Measurements from ENCODE around the gene S100B. TPM values are rescaled to one million over a fixed set of nuclear protein-coding genes. Genes with fewer than 3 reads are reported as not detected.

The S100B gene
- total RNA-seq, 4 donors from 2014 or later, result 10.6 to 37.2 (median 23.2) TPM

- in situ Hi-C loops (cut with MboI; ENCODE audit: low pct_ligation_motif_present in 1 of 4, low pct_unique_long_range_greater_than_20kb in 1 of 4, low sequenced_read_pairs in 3 of 4) (no loop called here), intact Hi-C loops (cut with DNase I; ENCODE audit: low total_unique reads) (no loop called here)
- TF ChIP-seq POLR2AphosphoS5 (IDR thresholded peaks at IDR 0.05) (no peak), CTCF (IDR thresholded peaks at IDR 0.05) (no peak), POLR2A (IDR thresholded peaks at IDR 0.05) (no peak), EP300 (IDR thresholded peaks at IDR 0.05; ENCODE audit: low read depth) (no peak)
- WGBS, 2 donors (ENCODE audit: low coverage in 1 of 2), result 94% methylated on average over 5 of the region's 5 CpGs; no CpG with 5 or more reads in 1 of the 2 donors
- no peaks in the 10 kb centered on the region for H3K9me3 ChIP-seq
- H3K27ac ChIP-seq, result peak overlapping the region in 3 of 4 donors; percentile 1 to 52 (median 19)
- H3K4me3 ChIP-seq, result no peak overlapping the region
- H3K4me1 ChIP-seq, result no peaks in the 10 kb centered on the region
- DNase-seq, result no peak
- H3K27me3 ChIP-seq, result no peaks in the 10 kb centered on the region
- peaks cover 0 to 36% (median 18%) of the 10 kb centered on the region in 4 donors for H3K36me3 ChIP-seq
Measured at GRCh38 chr21:46552865-46553379, 52.0 kb downstream of the S100B start.

- intact Hi-C loops (cut with DNase I; ENCODE audit: low total_unique reads), result no loop called here
- 63 to 82% methylated on average over 5 of the region's 5 CpGs for WGBS, 2 donors (ENCODE audit: low coverage in 1 of 2)
- peak overlapping the region in 3 of 4 donors; percentile 24 to 52 (median 47) for H3K27ac ChIP-seq
Measured at GRCh38 chr21:46552274-46552673, 52.6 kb downstream of the S100B start.

GRCh38 chr21:46551636-46552241 is 53.1 kb downstream of the S100B start:
- H3K4me3 ChIP-seq, result no peak overlapping the region
- H3K27ac ChIP-seq, result peak overlapping the region; percentile 17 to 52 (median 36)
- intact Hi-C loops (cut with DNase I; ENCODE audit: low total_unique reads), result no loop called here
- TF ChIP-seq POLR2AphosphoS5 (IDR thresholded peaks at IDR 0.05), result no peak
- no peak for TF ChIP-seq EP300 (IDR thresholded peaks at IDR 0.05; ENCODE audit: low read depth)
- no peak for TF ChIP-seq POLR2A (IDR thresholded peaks at IDR 0.05)
- no peak for TF ChIP-seq CTCF (IDR thresholded peaks at IDR 0.05)
- WGBS, 2 donors (ENCODE audit: low coverage in 1 of 2), result 65 to 84% methylated on average over 6 to 20 of the region's 24 CpGs
- no peak for DNase-seq
- H3K9me3 ChIP-seq, result no peaks in the 10 kb centered on the region
- in situ Hi-C loops (cut with MboI; ENCODE audit: low pct_ligation_motif_present in 1 of 4, low pct_unique_long_range_greater_than_20kb in 1 of 4, low sequenced_read_pairs in 3 of 4), result no loop called here
- no peaks in the 10 kb centered on the region for H3K27me3 ChIP-seq
- peaks cover 0 to 37% (median 16%) of the 10 kb centered on the region in 4 donors for H3K36me3 ChIP-seq
- H3K4me1 ChIP-seq, result no peaks in the 10 kb centered on the region

More at GRCh38 chr21:46552274-46552673, 52.6 kb downstream of the S100B start:
- TF ChIP-seq EP300 (IDR thresholded peaks at IDR 0.05; ENCODE audit: low read depth), result no peak
- no peak for TF ChIP-seq CTCF (IDR thresholded peaks at IDR 0.05)
- TF ChIP-seq POLR2AphosphoS5 (IDR thresholded peaks at IDR 0.05), result no peak
- TF ChIP-seq POLR2A (IDR thresholded peaks at IDR 0.05), result no peak
- Histone ChIP-seq H3K36me3 (peaks cover 0 to 31% (median 15%) of the 10 kb centered on the region in 4 donors), H3K9me3 (no peaks in the 10 kb centered on the region), H3K27me3 (no peaks in the 10 kb centered on the region), H3K4me1 (no peaks in the 10 kb centered on the region), H3K4me3 (no peak overlapping the region)
- in situ Hi-C loops (cut with MboI; ENCODE audit: low pct_ligation_motif_present in 1 of 4, low pct_unique_long_range_greater_than_20kb in 1 of 4, low sequenced_read_pairs in 3 of 4), result no loop called here
- DNase-seq, result no peak

- Histone ChIP-seq H3K4me3 (no peak overlapping the region), H3K36me3 (peaks cover 0 to 37% (median 14%) of the 10 kb centered on the region in 4 donors), H3K4me1 (no peaks in the 10 kb centered on the region), H3K27me3 (no peaks in the 10 kb centered on the region), H3K27ac (no peak overlapping the region), H3K9me3 (no peaks in the 10 kb centered on the region)
- intact Hi-C loops (cut with DNase I; ENCODE audit: low total_unique reads), result no loop called here
- in situ Hi-C loops (cut with MboI; ENCODE audit: low pct_ligation_motif_present in 1 of 4, low pct_unique_long_range_greater_than_20kb in 1 of 4, low sequenced_read_pairs in 3 of 4), result no loop called here
- 64 to 80% methylated on average over 2 to 12 of the region's 12 CpGs for WGBS, 2 donors (ENCODE audit: low coverage in 1 of 2)
- no peak for DNase-seq
- TF ChIP-seq POLR2AphosphoS5 (IDR thresholded peaks at IDR 0.05) (no peak), POLR2A (IDR thresholded peaks at IDR 0.05) (no peak), EP300 (IDR thresholded peaks at IDR 0.05; ENCODE audit: low read depth) (no peak), CTCF (IDR thresholded peaks at IDR 0.05) (no peak)
Measured at GRCh38 chr21:46550116-46550941, 54.6 kb downstream of the S100B start.

All from transverse colon (tissue), 4 donors.